Fibroblast of villous mesenchyme (primary cell): ENCODE results near the gene AIFM3. TPM values are rescaled to one million over a fixed set of nuclear protein-coding genes. Genes with fewer than 3 reads are reported as not detected.

Source experiments
- DNase-seq: peaks from one replicate; pipeline ENCODE4 v3.0.0-alpha.2; 2010; ENCODE audit warnings: low read depth
- H3K4me3 ChIP-seq: 2 replicates; pipeline ENCODE4 v1.5.1; 2011; ENCODE audit warnings: low read depth, mild to moderate bottlenecking, low read length
- CTCF ChIP-seq: IDR thresholded peaks from 2 replicates; pipeline ENCODE4 v1.5.1; 2012; ENCODE audit warnings: low read depth, mild to moderate bottlenecking, low read length; ENCODE audit not compliant: insufficient read depth
- total RNA-seq: library from RNA; depleted of rRNA; stranded (reverse); fragments of >200 nt; gene quantifications from 2 replicates; pipeline ENCODE4 v1.2.3, GENCODE V29; 2012

Gene AIFM3
- total RNA-seq, 1 donor: 0.43 TPM

GRCh38 chr22:20996598-20997535, 29.8 kb downstream of the AIFM3 start:
- H3K4me3 ChIP-seq: no peak overlapping the region
- no peak for DNase-seq
- no peak for TF ChIP-seq CTCF

- no peak overlapping the region for H3K4me3 ChIP-seq
- no peak for DNase-seq
- TF ChIP-seq CTCF: no peak
Observed at GRCh38 chr22:20997536-20998257, 30.6 kb downstream of the AIFM3 start.

GRCh38 chr22:20998411-20999336, 31.6 kb downstream of the AIFM3 start:
- H3K4me3 ChIP-seq: no peak overlapping the region
- DNase-seq: no peak
- no peak for TF ChIP-seq CTCF

GRCh38 chr22:20999350-21000206, 32.5 kb downstream of the AIFM3 start:
- DNase-seq: no peak
- H3K4me3 ChIP-seq: no peak overlapping the region
- TF ChIP-seq CTCF: no peak

- TF ChIP-seq CTCF: no peak
- DNase-seq: no peak
- peak overlapping the region; percentile 84 for H3K4me3 ChIP-seq
Observed at GRCh38 chr22:21000207-21000986, 33.3 kb downstream of the AIFM3 start.
